ENCODE data around the gene DTNBP1. TPM values are rescaled to one million over a fixed set of nuclear protein-coding genes. Genes with fewer than 3 reads are reported as not detected.

Gene DTNBP1
- total and polyA plus RNA-seq, 2 donors (not counting 3 experiments of a cell fraction or from before 2014, with no cell fraction given), result 24.3 to 28.9 TPM

DNA sequence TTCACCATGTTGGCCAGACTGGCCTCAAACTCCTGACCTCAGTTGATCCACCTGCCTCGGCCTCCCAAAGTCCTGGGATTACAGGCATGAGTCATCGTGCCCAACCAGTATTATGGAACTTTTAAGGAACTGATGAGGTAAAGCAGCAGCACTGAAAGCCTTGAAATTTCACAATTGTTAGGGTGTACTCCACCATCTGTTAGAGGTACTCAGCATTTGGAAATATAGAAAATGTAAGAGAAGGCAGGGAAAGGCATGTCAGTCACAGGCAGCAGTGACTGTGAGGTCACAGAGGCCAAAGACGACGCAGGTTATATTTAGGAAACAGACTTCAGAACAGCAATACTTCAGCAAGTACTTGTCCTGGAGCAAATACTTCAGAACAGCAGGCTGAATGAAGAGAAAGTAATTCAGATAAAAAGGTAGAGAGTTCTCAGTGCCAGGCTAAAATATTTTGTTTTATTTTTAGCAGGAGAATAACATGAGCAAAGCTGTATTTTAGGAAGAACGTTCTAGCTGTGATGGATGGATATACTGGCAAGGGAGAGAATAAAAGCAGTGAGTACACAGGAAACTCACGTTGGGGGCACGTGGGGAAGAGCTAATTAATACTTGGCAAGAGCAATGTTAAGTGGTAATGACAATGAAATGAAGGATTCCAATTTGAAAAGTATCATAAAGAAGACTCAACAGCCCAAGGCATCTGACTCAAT is 67.2 kb downstream of the DTNBP1 start:
- H4K20me1 ChIP-seq (replicated peaks; ENCODE audit: control insufficient read depth, extremely low read depth, insufficient read depth, low read length), result no peaks in the 10 kb centered on the region
- no peaks in the 10 kb centered on the region for H3K9me3 ChIP-seq (replicated peaks; ENCODE audit: control insufficient read depth, insufficient read depth, low read length)
- no peak overlapping the region for H3K27ac ChIP-seq (ENCODE audit: insufficient read depth, low read depth, low read length)
- H3K36me3 ChIP-seq (ENCODE audit: control insufficient read depth in 2 of 2, extremely low read depth in 1 of 2, insufficient read depth in 2 of 2, low read length in 2 of 2), result no peaks in the 10 kb centered on the region
- BruUV-seq (replicated peaks), result no TSS peak
- DNase-seq (ENCODE audit: low read depth, low spot score), result no peak
- ChIA-PET POLR2A (no interaction called here), CTCF (no interaction called here)
- no peak for FAIRE-seq
- no peaks in the 10 kb centered on the region for H3K4me1 ChIP-seq (ENCODE audit: control insufficient read depth, extremely low read depth, insufficient read depth, low read length)
- H3K9me1 ChIP-seq (replicated peaks; ENCODE audit: control insufficient read depth, extremely low read depth, insufficient read depth, low read length), result no peaks in the 10 kb centered on the region
- H3K9ac ChIP-seq (replicated peaks; ENCODE audit: extremely low read depth, insufficient read depth, low read length), result no peak overlapping the region
- no peak overlapping the region for H3K4me2 ChIP-seq (ENCODE audit: insufficient read depth, low read length)
- no peak overlapping the region for H3K4me3 ChIP-seq (replicated peaks in 1 of 3; ENCODE audit: insufficient read depth in 1 of 3, low read depth in 1 of 3, low read length in 3 of 3)
- TF ChIP-seq POLR2AphosphoS5 (IDR thresholded peaks at IDR 0.05; ENCODE audit: insufficient read depth, low read depth, low read length), result no peak
- dilution Hi-C loops (cut with MboI; ENCODE audit: extremely low pct_ligation_motif_present, low sequenced_read_pairs), result no loop called here
- intact Hi-C loops (cut with micrococcal nuclease), result no loop called here
- H3K27me3 ChIP-seq (ENCODE audit: control insufficient read depth in 2 of 2, insufficient read depth in 2 of 2, low read length in 2 of 2), result no peaks in the 10 kb centered on the region
- H3K79me2 ChIP-seq (ENCODE audit: control insufficient read depth, insufficient read depth, low read length), result no peaks in the 10 kb centered on the region
- H2AFZ ChIP-seq (ENCODE audit: low read depth, low read length), result no peak overlapping the region

DNA sequence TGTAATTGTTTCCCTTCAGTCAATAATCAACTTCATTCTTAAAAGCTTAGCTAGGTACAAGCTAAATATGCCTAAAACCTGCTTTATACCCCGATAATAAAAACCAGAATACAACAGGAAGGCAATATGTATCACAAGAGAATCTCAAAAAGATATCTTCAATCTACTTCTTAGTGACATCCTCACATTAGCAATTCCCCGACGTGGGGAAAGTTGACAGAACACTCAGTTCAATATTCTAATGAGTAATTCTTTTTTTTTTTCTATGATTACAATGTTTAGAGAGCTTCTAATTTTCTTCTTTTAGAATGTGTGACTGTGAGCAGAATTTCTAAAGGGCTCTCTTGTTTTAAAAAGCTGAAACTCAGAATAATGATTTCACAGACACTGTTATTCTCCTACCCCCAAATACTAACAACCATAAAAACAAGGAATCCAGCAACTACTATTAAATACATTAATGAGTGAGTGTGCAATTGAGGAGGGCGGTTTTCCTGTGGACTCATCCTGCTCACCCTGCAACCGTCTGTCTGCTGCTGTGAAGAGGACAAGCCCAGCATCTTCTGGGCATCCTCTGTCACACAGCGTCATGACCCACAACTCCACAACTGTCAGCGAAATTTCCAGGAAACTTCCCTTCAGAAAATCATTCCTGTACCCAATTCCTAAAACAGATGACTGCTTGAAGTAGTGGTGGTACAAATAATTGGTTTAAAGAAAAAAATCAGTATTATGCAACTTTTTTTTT is 68.1 kb downstream of the DTNBP1 start:
- DNase-seq (ENCODE audit: low read depth, low spot score) (no peak), FAIRE-seq (no peak)
- Histone ChIP-seq H3K4me2 (ENCODE audit: insufficient read depth, low read length) (no peak overlapping the region), H2AFZ (ENCODE audit: low read depth, low read length) (no peak overlapping the region), H3K79me2 (ENCODE audit: control insufficient read depth, insufficient read depth, low read length) (no peaks in the 10 kb centered on the region), H3K27me3 (ENCODE audit: control insufficient read depth in 2 of 2, insufficient read depth in 2 of 2, low read length in 2 of 2) (no peaks in the 10 kb centered on the region), H3K4me3 (replicated peaks in 1 of 3; ENCODE audit: insufficient read depth in 1 of 3, low read depth in 1 of 3, low read length in 3 of 3) (no peak overlapping the region), H3K9ac (replicated peaks; ENCODE audit: extremely low read depth, insufficient read depth, low read length) (no peak overlapping the region), H3K9me3 (replicated peaks; ENCODE audit: control insufficient read depth, insufficient read depth, low read length) (no peaks in the 10 kb centered on the region), H3K36me3 (ENCODE audit: control insufficient read depth in 2 of 2, extremely low read depth in 1 of 2, insufficient read depth in 2 of 2, low read length in 2 of 2) (no peaks in the 10 kb centered on the region), H3K27ac (ENCODE audit: insufficient read depth, low read depth, low read length) (no peak overlapping the region), H4K20me1 (replicated peaks; ENCODE audit: control insufficient read depth, extremely low read depth, insufficient read depth, low read length) (no peaks in the 10 kb centered on the region), H3K9me1 (replicated peaks; ENCODE audit: control insufficient read depth, extremely low read depth, insufficient read depth, low read length) (no peaks in the 10 kb centered on the region), H3K4me1 (ENCODE audit: control insufficient read depth, extremely low read depth, insufficient read depth, low read length) (no peaks in the 10 kb centered on the region)
- no TSS peak for BruUV-seq (replicated peaks)
- ChIA-PET CTCF (no interaction called here), POLR2A (no interaction called here)
- TF ChIP-seq POLR2A (IDR thresholded peaks at IDR 0.05; ENCODE audit: low read depth, low read length) (no peak), POLR2AphosphoS5 (IDR thresholded peaks at IDR 0.05; ENCODE audit: insufficient read depth, low read depth, low read length) (no peak), FOS (IDR thresholded peaks at IDR 0.05; ENCODE audit: borderline replicate concordance, insufficient read depth, low read length) (no peak)
- TF ChIP-seq, protein P1, sequence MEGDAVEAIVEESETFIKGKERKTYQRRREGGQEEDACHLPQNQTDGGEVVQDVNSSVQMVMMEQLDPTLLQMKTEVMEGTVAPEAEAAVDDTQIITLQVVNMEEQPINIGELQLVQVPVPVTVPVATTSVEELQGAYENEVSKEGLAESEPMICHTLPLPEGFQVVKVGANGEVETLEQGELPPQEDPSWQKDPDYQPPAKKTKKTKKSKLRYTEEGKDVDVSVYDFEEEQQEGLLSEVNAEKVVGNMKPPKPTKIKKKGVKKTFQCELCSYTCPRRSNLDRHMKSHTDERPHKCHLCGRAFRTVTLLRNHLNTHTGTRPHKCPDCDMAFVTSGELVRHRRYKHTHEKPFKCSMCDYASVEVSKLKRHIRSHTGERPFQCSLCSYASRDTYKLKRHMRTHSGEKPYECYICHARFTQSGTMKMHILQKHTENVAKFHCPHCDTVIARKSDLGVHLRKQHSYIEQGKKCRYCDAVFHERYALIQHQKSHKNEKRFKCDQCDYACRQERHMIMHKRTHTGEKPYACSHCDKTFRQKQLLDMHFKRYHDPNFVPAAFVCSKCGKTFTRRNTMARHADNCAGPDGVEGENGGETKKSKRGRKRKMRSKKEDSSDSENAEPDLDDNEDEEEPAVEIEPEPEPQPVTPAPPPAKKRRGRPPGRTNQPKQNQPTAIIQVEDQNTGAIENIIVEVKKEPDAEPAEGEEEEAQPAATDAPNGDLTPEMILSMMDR (IDR thresholded peaks at IDR 0.05; ENCODE audit: extremely low read depth in 1 of 2, insufficient read depth in 1 of 2, low read depth in 1 of 2, low read length in 2 of 2), result no peak
- TF ChIP-seq, protein P2, sequence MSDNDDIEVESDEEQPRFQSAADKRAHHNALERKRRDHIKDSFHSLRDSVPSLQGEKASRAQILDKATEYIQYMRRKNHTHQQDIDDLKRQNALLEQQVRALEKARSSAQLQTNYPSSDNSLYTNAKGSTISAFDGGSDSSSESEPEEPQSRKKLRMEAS (IDR thresholded peaks at IDR 0.05; ENCODE audit: insufficient read depth, insufficient read length), result no peak
- dilution Hi-C loops (cut with MboI; ENCODE audit: extremely low pct_ligation_motif_present, low sequenced_read_pairs), result no loop called here
- intact Hi-C loops (cut with micrococcal nuclease), result no loop called here
